GM18951 (cell line): ENCODE results near the gene CNTROB.

ENCODE experiments used
- POLR2A ChIP-seq: IDR thresholded peaks from 4 replicates; pipeline ENCODE4 v1.6.1; 2011; ENCODE audit warnings: mild to moderate bottlenecking; ENCODE audit not compliant: insufficient read length, insufficient read depth; ENCODE audit errors: extremely low read depth
- in situ Hi-C: fragments of 300-500 bp; cut with MboI; formaldehyde crosslinking; loops from one replicate; pipeline ENCODE4 v1.12.0; 2022; ENCODE audit warnings: low sequenced_read_pairs, mixed read lengths, inconsistent platforms; ENCODE audit not compliant: unreplicated experiment

Gene CNTROB

DNA sequence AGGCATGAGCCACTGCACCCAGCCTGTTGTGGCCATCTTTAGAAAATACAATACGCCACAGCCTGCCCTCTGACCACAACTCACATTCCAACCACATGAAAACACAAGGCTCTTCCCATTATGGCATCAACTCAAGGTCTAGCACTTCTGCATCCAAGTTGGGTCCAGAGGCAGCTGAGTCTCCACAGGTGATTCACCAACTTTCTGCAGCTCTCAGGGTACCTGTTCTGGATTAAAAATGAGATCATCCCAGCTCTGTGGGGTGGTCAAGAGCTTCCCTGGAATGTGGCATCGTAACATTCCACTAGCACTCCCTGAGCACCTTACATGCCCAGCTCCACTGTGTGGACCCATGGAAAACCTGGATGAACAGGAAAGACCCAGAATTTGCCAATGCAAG is 60.5 kb downstream of the CNTROB start:
- TF ChIP-seq POLR2A: no peak
- in situ Hi-C loops: loop anchor here (5.0 kb wide), 1 partner anchor 80 kb away; no protein-coding TSS in a partner anchor

DNA sequence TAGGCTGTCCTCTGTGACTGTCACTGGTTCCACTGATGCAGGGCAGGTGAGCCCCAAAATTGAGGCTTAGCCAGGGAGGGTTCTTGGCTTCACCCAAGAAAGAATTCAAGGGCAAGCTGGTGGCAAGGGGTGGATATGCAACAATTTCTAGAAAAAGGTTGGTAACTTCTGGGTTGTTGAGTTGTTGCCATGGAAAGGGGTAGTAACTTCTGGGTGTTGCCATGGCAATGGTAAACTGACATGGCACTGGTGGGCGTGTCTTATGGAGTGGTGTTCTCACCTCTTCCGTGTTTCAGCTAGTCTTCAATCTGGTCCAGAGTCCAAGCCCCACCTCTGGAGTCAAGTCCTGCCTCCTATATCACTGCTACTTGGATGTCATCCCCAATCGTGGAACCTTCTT is 60.9 kb downstream of the CNTROB start:
- in situ Hi-C loops: loop anchor here (5.0 kb wide), 1 partner anchor 81 kb away; no protein-coding TSS in a partner anchor
- no peak for TF ChIP-seq POLR2A

DNA sequence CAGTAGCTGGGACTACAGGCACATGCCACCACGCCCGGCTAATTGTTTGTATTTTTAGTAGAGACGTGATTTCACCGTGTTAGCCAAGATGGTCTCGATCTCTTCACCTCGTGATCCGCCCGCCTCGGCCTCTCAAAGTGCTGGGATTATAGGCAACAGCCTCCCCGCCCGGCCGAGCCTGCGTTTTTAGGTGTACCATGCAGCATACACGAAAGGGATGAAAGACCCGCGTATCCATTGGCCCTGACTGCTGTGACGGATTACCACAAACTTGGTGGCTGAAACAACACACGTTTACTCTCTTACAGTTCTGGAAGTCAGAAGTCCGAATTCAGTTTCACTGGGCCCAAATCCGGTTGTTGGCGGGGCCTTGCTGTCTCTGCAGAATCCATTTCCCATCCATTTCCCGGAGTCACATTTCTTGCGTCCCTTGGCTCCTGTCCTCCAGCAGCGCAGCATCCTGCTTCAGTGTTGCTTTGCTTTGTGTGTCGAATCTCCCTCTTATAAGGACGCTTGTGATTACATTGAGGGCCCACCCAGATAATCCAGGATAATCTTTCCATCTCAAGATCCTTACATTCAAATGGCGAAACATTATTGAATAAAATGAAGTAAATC is 62.1 kb downstream of the CNTROB start:
- TF ChIP-seq POLR2A: no peak
- in situ Hi-C loops: loop anchor here (5.0 kb wide), 1 partner anchor 82 kb away; no protein-coding TSS in a partner anchor

DNA sequence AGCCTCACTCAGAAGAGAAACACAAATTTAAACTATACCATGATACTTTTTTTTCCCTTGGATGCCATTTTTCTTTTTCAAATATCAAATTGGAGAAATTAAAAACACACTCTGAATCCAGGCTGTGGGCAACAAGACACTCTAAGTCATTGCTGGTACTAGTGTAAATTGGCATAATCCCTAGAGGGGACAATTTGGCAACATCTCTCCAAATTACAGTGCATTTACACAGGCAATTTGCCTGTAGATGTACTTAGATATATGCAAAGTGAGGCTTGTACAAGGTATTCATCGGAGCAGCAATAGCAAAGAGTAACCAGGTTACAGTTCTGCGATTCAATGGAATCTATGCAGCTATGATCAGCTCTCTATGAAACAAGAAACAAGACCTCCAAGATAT is 63.7 kb downstream of the CNTROB start:
- no peak for TF ChIP-seq POLR2A
- in situ Hi-C loops: no loop called here

DNA sequence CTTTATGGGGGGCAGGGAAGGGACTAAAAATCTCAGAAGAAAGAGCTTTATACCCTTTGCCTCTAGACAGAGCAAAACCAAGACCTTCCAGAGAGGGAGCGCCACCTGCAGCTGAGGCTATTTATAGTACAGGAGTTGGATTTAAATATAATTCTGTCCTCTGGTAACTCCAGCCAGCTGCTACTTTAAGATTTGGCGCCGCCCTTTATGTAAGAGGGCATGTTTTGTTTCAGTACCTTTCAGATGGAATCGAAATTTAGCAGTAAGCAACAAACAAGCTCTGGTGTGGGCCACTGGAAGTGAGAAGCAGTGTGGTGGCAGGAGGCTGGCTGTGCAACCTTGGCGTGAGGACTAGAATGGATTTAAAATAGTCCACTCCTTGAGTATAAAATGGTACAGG is 65.2 kb downstream of the CNTROB start:
- in situ Hi-C loops: no loop called here
- no peak for TF ChIP-seq POLR2A
